Endodermal cell (in vitro differentiated cells): ENCODE data around the gene NUP50. TPM values are rescaled to one million over a fixed set of nuclear protein-coding genes. Genes with fewer than 3 reads are reported as not detected.

Experiments used
- DNase-seq: peaks from one replicate; pipeline ENCODE4 v3.0.0-alpha.2; 2017
- H3K27ac ChIP-seq: 2 replicates; pipeline ENCODE4 v1.5.1; 2013; ENCODE audit warnings: mild to moderate bottlenecking, low read depth, low read length, moderate library complexity
- H3K27me3 ChIP-seq: 2 replicates; pipeline ENCODE4 v1.6.1; 2013; ENCODE audit warnings: mild to moderate bottlenecking, low read length, moderate library complexity; ENCODE audit not compliant: insufficient read depth, control insufficient read depth, poor library complexity, severe bottlenecking
- H3K36me3 ChIP-seq: 2 replicates; pipeline ENCODE4 v1.7.0; 2013; ENCODE audit warnings: mild to moderate bottlenecking, low read length, moderate library complexity; ENCODE audit not compliant: control insufficient read depth, insufficient read depth
- H3K4me1 ChIP-seq: one replicate; pipeline ENCODE4 v1.7.0; 2013; ENCODE audit warnings: low read length; ENCODE audit not compliant: control insufficient read depth, insufficient read depth
- H3K4me3 ChIP-seq: 2 replicates; pipeline ENCODE4 v1.5.1; 2013; ENCODE audit warnings: mild to moderate bottlenecking, low read length, moderate library complexity
- H3K9ac ChIP-seq: 2 replicates; pipeline ENCODE4 v1.6.1; 2013; ENCODE audit warnings: mild to moderate bottlenecking, low read length, moderate library complexity; ENCODE audit not compliant: poor library complexity, severe bottlenecking; ENCODE audit errors: extremely low read depth
- H3K9me3 ChIP-seq: 2 replicates; pipeline ENCODE4 v1.6.1; 2013; ENCODE audit warnings: mild to moderate bottlenecking, low read length, moderate library complexity; ENCODE audit not compliant: control insufficient read depth
- H3K27ac Mint-ChIP-seq: 2 replicates; pipeline ENCODE4 v1.8.0; 2020; ENCODE audit warnings: mixed read lengths
- H3K27me3 Mint-ChIP-seq: 2 replicates; pipeline ENCODE4 v1.8.0; 2021; ENCODE audit warnings: mild to moderate bottlenecking, mixed read lengths; ENCODE audit not compliant: insufficient read depth
- H3K36me3 Mint-ChIP-seq: 2 replicates; pipeline ENCODE4 v1.8.0; 2020; ENCODE audit warnings: low read depth, mixed read lengths
- H3K4me1 Mint-ChIP-seq: 2 replicates; pipeline ENCODE4 v1.8.0; 2020; ENCODE audit warnings: mixed read lengths
- H3K4me3 Mint-ChIP-seq: 2 replicates; pipeline ENCODE4 v1.8.0; 2020; ENCODE audit warnings: mild to moderate bottlenecking, moderate library complexity, mixed read lengths
- H3K9me3 Mint-ChIP-seq: 2 replicates; pipeline ENCODE4 v1.8.0; 2020; ENCODE audit warnings: mild to moderate bottlenecking, mixed read lengths
- CTCF ChIP-seq: fragments of 200-600 bp; sonication (generic); conservative IDR thresholded peaks from 2 replicates; pipeline ENCODE4 v1.5.0; 2021; ENCODE audit warnings: antibody characterized with exemption, mild to moderate bottlenecking
- WGBS, 2 experiments: methylation state at CpG; one replicate each; pipeline versions ENCODE4 v1.1.5 to v1.1.7; 2013; ENCODE audit warnings: missing lambda C conversion rate in 2 of 2, mixed read lengths in 1 of 2; ENCODE audit not compliant: insufficient coverage in 1 of 2, insufficient read length in 1 of 2; 5-methylcytosine and 5-hydroxymethylcytosine counted together
- total RNA-seq, 2 donors: library from RNA; stranded (reverse); fragmentation: NEBNext Ultra II Directional in 1 of 2; extraction: Animal tissue kit (Norgen Biotek cat#: 25700) in 1 of 2; gene quantifications; 2 replicates in 1 of 2; 3 replicates in 1 of 2; pipeline ENCODE4 v1.2.1, GENCODE V29; 2021

The NUP50 gene
- total RNA-seq, 2 donors from 2014 or later = 101 to 115 TPM

- Mint-ChIP-seq H3K36me3 (peaks cover 56% of the 10 kb centered on the region), H3K27ac (no peak overlapping the region), H3K4me1 (no peaks in the 10 kb centered on the region), H3K27me3 (no peaks in the 10 kb centered on the region), H3K9me3 (no peaks in the 10 kb centered on the region), H3K4me3 (no peak overlapping the region)
- H3K4me1 ChIP-seq = no peaks in the 10 kb centered on the region
- no peak overlapping the region for H3K27ac ChIP-seq
- TF ChIP-seq CTCF = no peak
- H3K9me3 ChIP-seq = peaks cover 9% of the 10 kb centered on the region
- H3K4me3 ChIP-seq = no peak overlapping the region
- peak; percentile 17 for DNase-seq
- 96 to 97% methylated on average over 15 to 16 of the region's 16 CpGs for WGBS, 2 experiments
- H3K27me3 ChIP-seq = no peaks in the 10 kb centered on the region
- no peak overlapping the region for H3K9ac ChIP-seq
- H3K36me3 ChIP-seq = peaks cover 57% of the 10 kb centered on the region
Observed at GRCh38 chr22:45185718-45186514, 22.2 kb downstream of the NUP50 start.

- H3K9ac ChIP-seq = no peak overlapping the region
- DNase-seq = no peak
- no peak overlapping the region for H3K27ac ChIP-seq
- no peaks in the 10 kb centered on the region for H3K27me3 Mint-ChIP-seq
- TF ChIP-seq CTCF = no peak
- H3K4me1 Mint-ChIP-seq = peaks cover 8% of the 10 kb centered on the region
- no peaks in the 10 kb centered on the region for H3K27me3 ChIP-seq
- H3K9me3 ChIP-seq = no peaks in the 10 kb centered on the region
- peaks cover 39% of the 10 kb centered on the region for H3K36me3 Mint-ChIP-seq
- WGBS, 2 experiments = 91 to 100% methylated on average over 3 to 4 of the region's 4 CpGs
- no peaks in the 10 kb centered on the region for H3K9me3 Mint-ChIP-seq
- H3K4me1 ChIP-seq = peaks cover 7% of the 10 kb centered on the region
- H3K4me3 ChIP-seq = no peak overlapping the region
- H3K4me3 Mint-ChIP-seq = no peak overlapping the region
- H3K36me3 ChIP-seq = peaks cover 42% of the 10 kb centered on the region
- peak overlapping the region; percentile 8 for H3K27ac Mint-ChIP-seq
Observed at GRCh38 chr22:45187891-45188290, 24.2 kb downstream of the NUP50 start.

DNA sequence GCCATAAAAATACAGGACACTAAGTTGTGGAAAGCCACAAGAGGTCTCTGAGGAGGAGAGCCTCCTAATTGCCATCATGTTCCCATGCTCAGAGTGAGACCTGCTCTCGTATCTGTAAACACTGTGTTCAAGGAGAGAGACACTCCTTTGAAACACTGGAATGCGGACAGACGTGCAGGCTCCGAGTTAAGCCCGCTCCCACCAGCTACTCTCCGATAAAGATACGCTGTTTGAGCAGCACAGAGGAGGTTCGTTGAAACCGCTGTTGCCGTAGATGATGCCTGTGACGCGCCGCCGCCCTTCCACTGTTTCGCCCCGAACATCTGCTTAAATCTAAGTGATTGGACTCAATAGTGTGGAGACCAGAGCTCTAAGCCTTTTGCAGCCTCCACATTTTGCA, 25.1 kb downstream of the NUP50 start:
- Histone ChIP-seq H3K27ac (no peak overlapping the region), H3K9me3 (no peaks in the 10 kb centered on the region), H3K9ac (no peak overlapping the region), H3K4me1 (peaks cover 7% of the 10 kb centered on the region), H3K36me3 (peaks cover 33% of the 10 kb centered on the region), H3K27me3 (no peaks in the 10 kb centered on the region), H3K4me3 (no peak overlapping the region)
- Mint-ChIP-seq H3K27me3 (no peaks in the 10 kb centered on the region), H3K9me3 (no peaks in the 10 kb centered on the region), H3K4me1 (peaks cover 14% of the 10 kb centered on the region), H3K27ac (peak overlapping the region; percentile 8), H3K36me3 (peaks cover 30% of the 10 kb centered on the region), H3K4me3 (no peak overlapping the region)
- peak; percentile 41 for DNase-seq
- TF ChIP-seq CTCF = no peak
- 92 to 93% methylated on average over 16 of the region's 16 CpGs for WGBS, 2 experiments
